ENCODE measurements around the gene CA14.

DNA sequence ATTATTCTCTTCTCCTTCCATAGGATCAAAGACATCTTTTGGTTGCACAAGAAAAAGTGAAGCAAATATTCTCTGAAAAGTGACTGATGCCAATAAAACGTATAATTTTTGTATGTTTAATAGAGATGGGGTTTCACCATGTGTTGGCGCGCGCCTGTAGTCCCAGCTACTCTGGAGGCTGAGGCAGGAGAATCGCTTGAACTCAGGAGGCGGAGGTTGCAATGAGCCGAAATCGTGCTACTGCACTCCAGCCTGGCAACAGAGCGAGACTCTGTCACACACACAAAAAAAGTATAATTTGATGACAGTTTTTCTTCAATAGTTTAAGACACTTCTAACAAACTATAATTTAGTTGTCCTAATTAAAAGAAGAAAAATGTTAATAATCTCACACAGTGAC is 45.5 kb upstream of the CA14 start:
- TF ChIP-seq POLR2AphosphoS5 (IDR thresholded peaks at IDR 0.05), result no peak
- no peak for TF ChIP-seq POLR2A (IDR thresholded peaks at IDR 0.05)
- TF ChIP-seq EP300 (IDR thresholded peaks at IDR 0.05), result no peak

Measured in upper lobe of left lung (tissue), 4 donors.